Calu3 (cell line): ENCODE results near the gene TTC28. TPM values are rescaled to one million over a fixed set of nuclear protein-coding genes. Genes with fewer than 3 reads are reported as not detected.

Experiments
- BruUV-seq: library from RNA; stranded (reverse); fragments of 400-500 nt; replicated peaks from 2 replicates; lab custom pipeline; 2021; lab: Mats Ljungman, UMichigan
- CTCF ChIA-PET: fragments of 300-600 bp; sonication (Branson Sonifier 250); formaldehyde crosslinking; loops from one replicate; lab custom pipeline; 2022; ENCODE audit warnings: antibody characterized with exemption; lab: Charles Lee
- DNase-seq: peaks from one replicate; pipeline ENCODE4 v3.0.0; 2022
- H3K27ac Mint-ChIP-seq: one replicate; pipeline ENCODE4 v1.8.0; 2022; ENCODE audit warnings: mixed read lengths; ENCODE audit not compliant: unreplicated experiment
- H3K27me3 Mint-ChIP-seq: one replicate; pipeline ENCODE4 v1.8.0; 2022; ENCODE audit warnings: mixed read lengths; ENCODE audit not compliant: unreplicated experiment
- H3K36me3 Mint-ChIP-seq: one replicate; pipeline ENCODE4 v1.8.0; 2022; ENCODE audit warnings: mild to moderate bottlenecking, moderate library complexity, mixed read lengths; ENCODE audit not compliant: insufficient read depth, unreplicated experiment
- H3K4me1 Mint-ChIP-seq: one replicate; pipeline ENCODE4 v1.8.0; 2022; ENCODE audit warnings: mild to moderate bottlenecking, low read depth, mixed read lengths; ENCODE audit not compliant: unreplicated experiment
- H3K4me3 Mint-ChIP-seq: one replicate; pipeline ENCODE4 v1.8.0; 2022; ENCODE audit warnings: mild to moderate bottlenecking, low read depth, moderate library complexity, mixed read lengths; ENCODE audit not compliant: unreplicated experiment
- H3K9me3 Mint-ChIP-seq: one replicate; pipeline ENCODE4 v1.8.0; 2022; ENCODE audit warnings: low read depth, mixed read lengths; ENCODE audit not compliant: unreplicated experiment
- CTCF ChIP-seq: fragments of 200-600 bp; IDR thresholded peaks from one replicate; pipeline ENCODE4 v1.8.0; 2022; ENCODE audit warnings: antibody characterized with exemption; ENCODE audit not compliant: unreplicated experiment
- intact Hi-C: fragments of 100-400 bp; cut with micrococcal nuclease; formaldehyde crosslinking; loops from one replicate; pipeline ENCODE4 v1.10.0; 2022; ENCODE audit not compliant: unreplicated experiment
- total RNA-seq: library from RNA; stranded (reverse); gene quantifications from 2 replicates; pipeline ENCODE4 v1.2.3, GENCODE V29; 2022

The TTC28 gene
- total RNA-seq, 1 experiment from 2014 or later, result 5.2 TPM

- TF ChIP-seq CTCF, result peak; percentile 22
- Mint-ChIP-seq H3K4me3 (no peak overlapping the region), H3K4me1 (no peaks in the 10 kb centered on the region), H3K9me3 (no peaks in the 10 kb centered on the region), H3K27ac (no peak overlapping the region), H3K36me3 (no peaks in the 10 kb centered on the region), H3K27me3 (no peaks in the 10 kb centered on the region)
- CTCF ChIA-PET, result interaction anchor here (1.0 kb wide), 1 partner anchor 9 kb away, joined by 3 read pairs; no protein-coding TSS in a partner anchor
- intact Hi-C loops, result no loop called here
- DNase-seq, result peak; percentile 45
- BruUV-seq, result no TSS peak
Observed at GRCh38 chr22:27990879-27991278, 688.8 kb downstream of the TTC28 start.

GRCh38 chr22:27990451-27990840 is 689.2 kb downstream of the TTC28 start:
- Mint-ChIP-seq H3K4me1 (no peaks in the 10 kb centered on the region), H3K36me3 (no peaks in the 10 kb centered on the region), H3K27me3 (no peaks in the 10 kb centered on the region), H3K9me3 (no peaks in the 10 kb centered on the region), H3K4me3 (no peak overlapping the region), H3K27ac (no peak overlapping the region)
- intact Hi-C loops, result no loop called here
- DNase-seq, result no peak
- CTCF ChIA-PET, result interaction anchor here (1.0 kb wide), 1 partner anchor 9 kb away, joined by 3 read pairs; no protein-coding TSS in a partner anchor
- TF ChIP-seq CTCF, result no peak
- BruUV-seq, result no TSS peak

- DNase-seq, result no peak
- intact Hi-C loops, result no loop called here
- Mint-ChIP-seq H3K36me3 (peaks cover under 1% of the 10 kb centered on the region), H3K4me3 (no peak overlapping the region), H3K4me1 (no peaks in the 10 kb centered on the region), H3K27ac (no peak overlapping the region), H3K9me3 (no peaks in the 10 kb centered on the region), H3K27me3 (no peaks in the 10 kb centered on the region)
- no peak for TF ChIP-seq CTCF
- CTCF ChIA-PET, result no interaction called here
- no TSS peak for BruUV-seq
Observed at GRCh38 chr22:27989758-27990450, 689.7 kb downstream of the TTC28 start.

GRCh38 chr22:27988704-27989103 is 690.9 kb downstream of the TTC28 start:
- Mint-ChIP-seq H3K27me3 (no peaks in the 10 kb centered on the region), H3K27ac (no peak overlapping the region), H3K4me1 (no peaks in the 10 kb centered on the region), H3K9me3 (no peaks in the 10 kb centered on the region), H3K4me3 (no peak overlapping the region), H3K36me3 (peaks cover 4% of the 10 kb centered on the region)
- no peak for DNase-seq
- CTCF ChIA-PET, result no interaction called here
- BruUV-seq, result no TSS peak
- intact Hi-C loops, result no loop called here
- TF ChIP-seq CTCF, result no peak
